K562 (cell line): ENCODE measurements around the gene PAAF1. TPM values are rescaled to one million over a fixed set of nuclear protein-coding genes. Genes with fewer than 3 reads are reported as not detected.

Source experiments
- ATAC-seq: fragments of 200-7000 bp; cut with Tn5 transposase; 3 replicates; pipeline ENCODE4 v1.9.1; 2020; ENCODE audit warnings: moderate library complexity
- BruUV-seq: library from RNA; stranded (reverse); fragments of 400-500 nt; replicated peaks from 2 replicates; lab custom pipeline; 2021; lab: Mats Ljungman, UMichigan
- CTCF ChIA-PET: fragments of 300-600 bp; formaldehyde crosslinking; extraction: SDS; loops from one replicate; lab custom pipeline; 2021; ENCODE audit warnings: low intra/inter-chr PET ratio; lab: Yijun Ruan, JAX
- POLR2A ChIA-PET: fragments of 300-600, 350-650 bp; sonication (Branson Sonifier 250); formaldehyde crosslinking; extraction: SDS; loops from one replicate; lab custom pipeline; 2021; ENCODE audit warnings: antibody characterized with exemption, inconsistent platforms; lab: Yijun Ruan, JAX
- DNase-seq, 4 experiments: peaks; one replicate each; pipeline versions ENCODE4 v3.0.0 to v3.0.0-alpha.2; 2011 to 2018; ENCODE audit warnings: low spot score in 3 of 4, mixed read lengths in 3 of 4; ENCODE audit errors: extremely low read depth in 1 of 4
- FAIRE-seq: peaks from 2 replicates; lab custom pipeline; 2011; peaks lifted over from hg19 to GRCh38; lab: Jason Lieb, UNC
- H2AFZ ChIP-seq: 2 replicates; pipeline ENCODE4 v1.6.0; 2011; ENCODE audit warnings: low read depth, low read length, control low read depth, inconsistent platforms
- H3K27ac ChIP-seq: fragments of 200-600 bp; 3 replicates; pipeline ENCODE4 v1.8.0; 2011; ENCODE audit warnings: low read depth, mild to moderate bottlenecking, control low read depth, inconsistent platforms, low read length, moderate library complexity, mixed read lengths; ENCODE audit errors: extremely low read depth
- H3K27me3 ChIP-seq, 2 experiments: fragments of 300-600 bp in 1 of 2; 2 replicates in 1 of 2; 3 replicates in 1 of 2; pipeline versions ENCODE4 v1.6.0 to v1.8.0; 2011; ENCODE audit warnings: inconsistent platforms in 2 of 2, low read length in 2 of 2, mild to moderate bottlenecking in 1 of 2, mixed read lengths in 1 of 2, moderate library complexity in 1 of 2; ENCODE audit not compliant: control insufficient read depth in 2 of 2, insufficient read depth in 2 of 2
- H3K36me3 ChIP-seq: fragments of 300-600 bp; 3 replicates; pipeline ENCODE4 v1.8.0; 2011; ENCODE audit warnings: mild to moderate bottlenecking, low read length, inconsistent platforms; ENCODE audit not compliant: control insufficient read depth, insufficient read depth
- H3K4me1 ChIP-seq, 2 experiments: fragments of 200-600 bp in 1 of 2; replicated peaks in 1 of 2; 2 replicates in 1 of 2; 3 replicates in 1 of 2; pipeline versions ENCODE4 v1.5.1 to v1.8.0; 2011; ENCODE audit warnings: inconsistent platforms in 2 of 2, low read length in 2 of 2, mild to moderate bottlenecking in 1 of 2, mixed read lengths in 1 of 2, moderate library complexity in 1 of 2; ENCODE audit not compliant: control insufficient read depth in 2 of 2, insufficient read depth in 2 of 2
- H3K4me2 ChIP-seq: 2 replicates; pipeline ENCODE4 v1.6.1; 2011; ENCODE audit warnings: low read length, control low read depth, inconsistent platforms, mixed read lengths; ENCODE audit not compliant: insufficient read depth
- H3K4me3 ChIP-seq: fragments of 200-600 bp; sonication (generic), shearing (Covaris generic); 2 replicates; pipeline ENCODE4 v1.5.1; 2016; ENCODE audit warnings: control low read depth, inconsistent platforms
- H3K79me2 ChIP-seq: fragments of 200-600 bp; 3 replicates; pipeline ENCODE4 v1.8.0; 2011; ENCODE audit warnings: low read length, inconsistent platforms; ENCODE audit not compliant: control insufficient read depth, insufficient read depth
- H3K9ac ChIP-seq, 2 experiments: 2 replicates each; pipeline versions ENCODE4 v1.6.0 to v1.6.1; 2011; ENCODE audit warnings: low read depth in 2 of 2, low read length in 2 of 2, control low read depth in 1 of 2, inconsistent platforms in 1 of 2, mild to moderate bottlenecking in 1 of 2, mixed read lengths in 1 of 2; ENCODE audit not compliant: insufficient read depth in 1 of 2
- H3K9me1 ChIP-seq: one replicate; pipeline ENCODE4 v1.6.0; 2011; ENCODE audit warnings: inconsistent platforms, mild to moderate bottlenecking, low read length, moderate library complexity; ENCODE audit not compliant: control insufficient read depth, insufficient read depth
- H3K9me3 ChIP-seq: replicated peaks from 2 replicates; pipeline ENCODE4 v1.5.1; 2011; ENCODE audit warnings: low read depth, low read length, inconsistent platforms; ENCODE audit not compliant: control insufficient read depth, insufficient read depth
- H4K20me1 ChIP-seq: replicated peaks from 2 replicates; pipeline ENCODE4 v1.6.1; 2011; ENCODE audit warnings: low read length, inconsistent platforms, mixed read lengths; ENCODE audit not compliant: control insufficient read depth, insufficient read depth
- ELK3 ChIP-seq: fragments of 450-650 bp; formaldehyde crosslinking; IDR thresholded peaks from 2 replicates; pipeline ENCODE4 v1.4.0; 2020; ENCODE audit warnings: mild to moderate bottlenecking
- HDAC6 ChIP-seq: IDR thresholded peaks from 2 replicates; pipeline ENCODE4 v1.6.1; 2012; ENCODE audit warnings: low read depth, mild to moderate bottlenecking, control low read depth, inconsistent platforms, low read length, moderate library complexity
- HES1 ChIP-seq: fragments of 450-650 bp; IDR thresholded peaks from 2 replicates; pipeline ENCODE4 v1.6.1; 2016; ENCODE audit warnings: low read depth, mild to moderate bottlenecking, moderate library complexity
- MED1 ChIP-seq: sonication (generic); formaldehyde crosslinking; IDR thresholded peaks from 2 replicates; pipeline ENCODE4 v1.8.1; 2023; ENCODE audit warnings: missing genetic modification reagents, borderline replicate concordance
- RBM25 ChIP-seq: fragments of 200-400 bp; formaldehyde crosslinking; IDR thresholded peaks from 2 replicates; pipeline ENCODE4 v1.6.1; 2018; ENCODE audit warnings: low read length, low read depth, moderate library complexity; ENCODE audit not compliant: severe bottlenecking
- WGBS: fragments of 100-300 bp; shearing (Covaris generic); methylation state at CpG from one replicate; pipeline ENCODE4 v1.1.6; 2016; ENCODE audit warnings: low coverage, mixed read lengths; ENCODE audit not compliant: insufficient coverage; ENCODE audit errors: missing lambda C conversion rate; 5-methylcytosine and 5-hydroxymethylcytosine counted together
- in situ Hi-C: fragments of 300-500 bp; cut with MboI; formaldehyde crosslinking; loops from 4 replicates; pipeline ENCODE4 v1.15.0; 2018; ENCODE audit warnings: inconsistent platforms, mixed read lengths
- intact Hi-C: fragments of 100-400 bp; cut with micrococcal nuclease; formaldehyde crosslinking; loops from 2 replicates; pipeline ENCODE4 v1.14.2; 2022
- polyA plus RNA-seq, 8 experiments: library from polyadenylated mRNA; depleted of rRNA in 4 of 8; stranded (reverse) in 5 of 8; unstranded in 3 of 8; fragments of >200 nt; fragmentation: Nextera tagmentation in 2 of 8; fragmentation: Illumina TruSeq in 1 of 8; extraction: Ambion mirVana in 2 of 8; extraction: Trizol in 1 of 8; gene quantifications; 2 replicates each; pipeline versions ENCODE4 v1.2.1 to v1.2.3, GENCODE V29; 2011 to 2014; ENCODE audit warnings: inconsistent platforms in 1 of 8, missing spikeins in 1 of 8
- total RNA-seq, 7 experiments: library from RNA; depleted of rRNA in 6 of 7; stranded (reverse); fragments of >200 nt in 6 of 7; fragmentation: Illumina TruSeq in 2 of 7; extraction: Trizol in 2 of 7; gene quantifications; 2 replicates each; pipeline versions ENCODE4 v1.2.1 to v1.2.3, GENCODE V29; 2011 to 2021; ENCODE audit warnings: low replicate concordance in 1 of 7

PAAF1 gene
- total and polyA plus RNA-seq, 9 of the 15 experiments (the other 6 are each of a cell fraction or from before 2014, with no cell fraction given) = 13.5 to 78.6 (median 23.3) TPM

GRCh38 chr11:73889536-73889935 is 12.7 kb downstream of the PAAF1 start:
- ATAC-seq (no peak), FAIRE-seq (no peak), DNase-seq (no peak)
- Histone ChIP-seq H2AFZ (no peak overlapping the region), H3K27ac (no peak overlapping the region), H4K20me1 (no peaks in the 10 kb centered on the region), H3K4me1 (no peaks in the 10 kb centered on the region), H3K9me3 (no peaks in the 10 kb centered on the region), H3K9me1 (no peaks in the 10 kb centered on the region), H3K27me3 (no peaks in the 10 kb centered on the region), H3K4me2 (no peak overlapping the region), H3K79me2 (no peaks in the 10 kb centered on the region), H3K4me3 (no peak overlapping the region), H3K9ac (no peak overlapping the region), H3K36me3 (peaks cover 44% of the 10 kb centered on the region)
- in situ Hi-C loops (no loop called here), intact Hi-C loops (no loop called here)
- CTCF ChIA-PET = no interaction called here
- BruUV-seq = no TSS peak
- 94% methylated on average over 1 of the region's 1 CpG for WGBS
- POLR2A ChIA-PET = no interaction called here
- TF ChIP-seq RBM25 (no peak), MED1 (CRISPR knock-in tag) (no peak), ELK3 (CRISPR knock-in tag) (no peak), HDAC6 (no peak), HES1 (no peak)
